GM21360 (cell line): ENCODE results near the gene SART1.
"Not testable (repeated sequence)": the region's sequence is repeated elsewhere in the genome, so short reads cannot be mapped to it uniquely, and the experiment has no call there.

Source experiments
- ATAC-seq: cut with Tn5 transposase; IDR thresholded peaks from one replicate; pipeline ENCODE4 v1.9.1; 2021; ENCODE audit warnings: mild to moderate bottlenecking, moderate library complexity; ENCODE audit not compliant: unreplicated experiment

Gene SART1

GRCh38 chr11:65931773-65932557 is 29.6 kb upstream of the SART1 start:
- ATAC-seq = no peak

GRCh38 chr11:65932558-65932919 is 29.0 kb upstream of the SART1 start:
- no peak for ATAC-seq

DNA sequence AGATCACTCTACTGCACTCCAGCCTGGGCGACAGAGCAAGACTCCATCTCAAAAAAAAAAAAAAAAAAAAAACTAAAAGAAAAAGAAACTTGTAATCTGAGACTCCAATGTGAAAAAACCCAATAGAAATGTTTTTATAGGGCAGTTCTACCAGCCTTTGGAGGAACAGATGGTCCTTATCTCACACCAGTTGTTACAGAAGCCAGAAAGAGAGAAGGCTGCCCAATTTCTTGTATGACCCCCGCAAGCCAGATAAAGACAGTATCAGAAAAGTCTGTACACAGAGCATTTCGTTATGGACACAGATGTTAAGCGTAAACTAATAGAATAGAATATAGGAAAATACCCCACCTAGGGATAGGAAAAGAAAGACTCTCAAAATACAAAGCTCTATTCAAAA is 27.5 kb upstream of the SART1 start:
- no peak for ATAC-seq

GRCh38 chr11:65937766-65938165 is 23.8 kb upstream of the SART1 start:
- ATAC-seq = no peak

DNA sequence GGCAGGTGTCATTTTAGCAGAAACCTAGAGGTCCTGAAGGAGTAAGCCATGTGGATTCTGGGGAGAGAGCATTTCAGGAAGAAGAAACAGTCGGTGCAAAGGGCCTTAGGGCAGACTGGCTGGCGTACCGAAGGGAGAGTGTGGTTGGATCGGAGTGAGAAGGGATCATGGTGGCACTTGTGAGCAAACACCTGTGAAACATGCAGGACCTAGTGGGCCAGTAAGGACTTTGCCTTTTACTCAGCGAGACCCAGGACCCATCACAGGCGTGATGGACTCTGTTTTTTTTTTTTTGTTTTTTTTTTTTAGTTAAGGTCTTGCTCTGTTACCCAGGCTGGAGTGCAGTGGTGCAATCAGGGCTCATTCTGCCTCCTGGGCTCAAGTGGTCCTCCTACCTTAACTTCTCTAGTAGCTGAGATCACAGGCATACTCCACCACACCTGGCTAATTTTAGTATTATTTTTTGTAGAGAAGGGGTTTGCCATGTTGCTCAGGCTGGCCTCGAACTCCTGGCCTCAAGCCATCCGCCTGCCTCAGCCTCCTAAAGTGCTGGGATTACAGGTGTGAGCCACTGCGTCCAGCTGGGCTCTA is 19.7 kb upstream of the SART1 start:
- ATAC-seq = no peak

- ATAC-seq = no peak
Measured at GRCh38 chr11:65942531-65942930, 19.0 kb upstream of the SART1 start.

GRCh38 chr11:65944191-65944590 is 17.3 kb upstream of the SART1 start:
- no peak for ATAC-seq

- ATAC-seq = no peak
Measured at GRCh38 chr11:65944767-65945166, 16.8 kb upstream of the SART1 start.

GRCh38 chr11:65945430-65945911 is 16.1 kb upstream of the SART1 start, which contains the start of gene TSGA10IP:
Gene TSGA10IP (plus strand): TSS chr11:65945480. CDS start chr11:65945676, 196 bp downstream.
- no peak for ATAC-seq

DNA sequence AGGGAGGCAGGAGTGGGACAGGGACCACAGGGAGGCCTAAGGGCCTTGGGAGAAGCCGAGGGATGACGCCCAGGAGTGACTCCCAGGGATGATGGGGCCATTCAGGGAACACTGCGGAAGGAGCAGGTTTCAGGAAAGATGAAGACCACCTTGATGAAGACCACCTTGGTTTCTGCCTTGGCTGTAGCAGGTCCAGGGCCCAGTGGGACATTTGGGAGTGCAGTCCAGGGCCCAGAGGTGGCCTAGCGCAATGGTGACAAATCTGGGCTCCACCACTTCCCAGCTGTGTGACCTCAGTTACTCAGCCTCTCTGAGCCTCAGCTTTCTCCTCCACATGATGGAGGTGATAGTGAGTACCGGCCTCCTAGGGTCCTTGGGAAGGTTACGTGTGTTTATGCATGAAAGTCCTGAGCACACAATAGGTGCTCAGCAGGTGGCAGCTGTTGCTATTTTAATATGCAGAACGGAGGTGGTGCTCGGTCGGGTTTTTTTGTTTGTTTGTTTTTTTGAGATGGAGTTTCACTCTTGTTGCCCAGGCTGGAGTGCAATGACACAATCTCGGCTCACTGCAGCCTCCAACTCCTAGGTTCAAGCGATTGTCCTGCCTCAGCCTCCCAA is 15.5 kb upstream of the SART1 start:
- ATAC-seq = no peak

- no peak for ATAC-seq
Measured at GRCh38 chr11:65946655-65947054, 14.9 kb upstream of the SART1 start.

DNA sequence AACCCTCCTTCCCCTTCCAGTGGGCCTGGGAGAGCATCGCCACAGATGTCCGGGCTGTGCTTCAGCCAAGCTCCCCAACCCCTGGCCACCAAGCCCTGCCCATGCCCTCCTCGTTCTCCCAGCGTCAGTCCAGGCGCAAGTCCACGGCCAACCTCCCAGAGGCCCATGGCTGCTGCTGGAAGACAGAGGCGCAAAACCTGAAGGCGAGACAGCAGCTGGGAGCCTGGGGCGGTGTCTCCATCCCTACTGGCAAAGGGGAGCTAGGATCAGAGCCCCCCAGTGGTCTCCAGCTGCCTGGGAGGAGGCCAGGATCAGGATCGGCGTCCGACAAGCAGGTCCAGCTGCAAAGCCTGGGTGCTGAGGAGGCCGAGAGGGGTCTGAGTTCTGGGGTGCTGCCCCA is 14.4 kb upstream of the SART1 start:
- no peak for ATAC-seq

- no peak for ATAC-seq
Measured at GRCh38 chr11:65947603-65948125, 13.9 kb upstream of the SART1 start.

GRCh38 chr11:65950711-65951110 is 10.8 kb upstream of the SART1 start:
- ATAC-seq = not testable (repeated sequence)

DNA sequence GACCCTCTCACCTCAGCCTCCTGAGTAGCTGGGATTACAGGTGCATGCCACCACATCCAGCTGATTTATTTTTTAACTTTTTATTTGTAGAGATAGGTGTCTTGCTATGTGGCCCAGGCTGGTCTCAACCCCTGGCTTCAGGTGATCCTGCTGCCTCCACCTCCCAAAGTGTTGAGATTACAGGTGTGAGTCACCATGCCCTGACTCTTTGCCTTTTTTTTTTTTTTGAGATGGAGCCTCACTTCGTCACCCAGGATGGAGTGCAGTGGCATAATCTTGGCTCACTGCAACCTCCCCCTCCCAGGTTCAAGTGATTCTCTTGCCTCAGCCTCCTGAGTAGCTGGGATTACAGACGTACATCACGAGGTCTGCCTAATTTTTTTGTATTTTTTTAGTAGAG is 9.9 kb upstream of the SART1 start:
- not testable (repeated sequence) for ATAC-seq

DNA sequence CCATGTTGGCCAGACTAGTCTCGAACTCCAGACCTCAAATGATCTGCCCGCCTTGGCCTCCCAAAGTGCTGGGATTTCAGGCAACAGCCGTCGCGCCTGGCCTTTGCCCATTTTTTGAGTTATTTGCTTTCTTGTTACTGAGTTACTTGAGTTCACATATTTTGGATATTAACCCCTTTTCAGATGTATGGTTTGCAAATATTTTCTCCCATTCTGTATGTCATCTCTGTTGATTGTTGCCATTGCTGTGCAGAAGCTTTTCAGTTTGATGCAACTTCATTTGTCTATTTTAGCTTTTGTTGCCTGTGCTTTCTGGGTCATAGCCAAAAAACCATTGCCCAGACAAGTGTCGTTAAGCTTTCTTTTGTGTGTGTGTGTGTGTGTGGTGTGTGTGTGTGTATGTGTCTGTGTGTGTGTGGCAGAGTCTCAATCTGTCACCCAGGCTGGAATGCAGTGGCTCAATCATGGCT is 9.4 kb upstream of the SART1 start:
- no peak for ATAC-seq

DNA sequence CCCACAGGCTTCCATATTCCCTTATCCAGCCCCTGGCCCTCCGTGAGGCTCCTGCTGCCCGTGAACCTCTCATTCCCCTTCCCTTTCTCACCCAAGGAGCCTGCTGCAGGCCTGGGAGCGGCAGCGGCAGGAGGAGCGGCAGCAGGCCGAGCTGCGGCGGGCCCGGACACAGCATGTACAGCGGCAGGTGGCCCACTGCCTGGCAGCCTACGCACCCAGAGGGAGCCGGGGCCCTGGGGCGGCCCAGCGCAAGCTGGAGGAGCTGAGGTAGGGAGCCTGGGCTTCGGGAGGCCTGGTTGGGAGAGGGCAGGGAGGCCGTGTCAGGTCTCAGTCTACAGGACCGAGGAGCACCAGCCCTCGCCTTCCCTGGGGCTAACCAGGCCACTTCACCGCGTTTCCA is 8.1 kb upstream of the SART1 start:
- no peak for ATAC-seq

- no peak for ATAC-seq
Measured at GRCh38 chr11:65954771-65955170, 6.8 kb upstream of the SART1 start.

DNA sequence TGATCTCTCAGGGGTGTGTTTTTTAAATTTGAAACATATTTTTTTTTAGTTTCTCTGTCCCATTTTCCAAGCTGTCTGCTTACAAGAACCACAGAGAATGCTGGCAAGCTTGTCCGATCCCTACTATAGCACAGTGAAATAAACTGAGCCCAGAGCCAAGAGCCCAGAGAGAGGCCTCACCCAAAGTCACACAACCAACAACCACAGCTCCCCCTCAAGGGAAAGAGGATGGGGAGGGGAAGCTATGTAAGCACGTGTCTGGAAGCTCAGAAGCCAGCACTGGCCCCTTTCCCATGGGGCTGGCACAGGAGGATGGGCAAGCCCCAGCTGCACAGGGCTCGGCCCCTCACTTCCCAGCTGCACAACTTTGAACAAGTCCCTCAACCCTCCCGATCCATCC is 3.2 kb upstream of the SART1 start:
- ATAC-seq = no peak

DNA sequence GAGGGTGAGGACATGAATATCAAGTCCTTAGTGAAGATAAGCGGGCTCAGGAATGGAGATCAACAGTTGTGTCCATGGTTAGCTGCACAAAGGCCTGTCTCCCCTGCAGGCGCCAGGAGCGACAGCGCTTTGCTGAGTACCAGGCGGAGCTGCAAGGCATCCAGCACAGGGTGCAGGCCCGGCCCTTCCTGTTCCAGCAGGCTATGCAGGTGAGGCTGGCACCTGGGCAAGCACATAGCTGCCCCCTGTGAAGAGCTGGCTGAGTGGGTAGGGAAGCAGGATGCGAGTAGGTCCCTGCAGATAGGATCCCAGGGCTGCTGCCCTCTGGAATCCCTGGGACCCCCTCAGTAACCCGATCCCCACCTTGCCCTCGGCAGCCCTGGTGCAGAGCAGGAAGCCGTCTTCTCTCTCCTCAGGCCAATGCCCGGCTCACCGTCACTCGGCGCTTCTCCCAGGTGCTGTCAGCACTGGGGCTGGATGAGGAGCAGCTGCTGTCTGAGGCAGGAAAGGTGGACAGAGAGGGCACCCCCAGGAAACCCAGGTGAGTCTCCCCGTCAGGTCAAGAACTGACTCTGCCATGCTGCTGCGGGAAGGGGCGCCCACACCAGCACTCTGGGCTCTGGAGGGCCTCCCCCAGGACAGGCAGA is 2.6 kb upstream of the SART1 start:
- ATAC-seq = no peak

DNA sequence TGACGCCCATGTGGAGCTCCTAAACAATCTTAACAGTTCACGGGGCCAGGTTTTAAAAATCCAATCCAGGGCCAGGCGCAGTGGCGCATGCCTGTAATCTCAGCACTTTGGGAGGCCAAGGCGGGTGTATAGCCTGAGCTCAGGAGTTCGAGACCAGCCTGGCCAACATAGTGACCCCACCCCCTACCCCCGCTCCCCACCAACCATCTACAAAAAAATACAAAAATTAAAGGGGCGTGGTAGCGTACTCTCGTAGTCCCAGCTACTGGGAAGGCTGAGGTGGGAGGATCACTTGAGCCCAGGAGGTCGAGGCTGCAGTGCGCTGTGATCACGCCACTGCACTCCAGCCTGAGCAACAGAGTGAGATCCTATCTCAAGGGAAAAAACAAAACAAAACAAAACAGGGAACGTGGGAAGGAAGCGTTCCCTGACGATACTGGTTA is 689 bp upstream of the SART1 start:
- no peak for ATAC-seq
